WTC11 (cell line): ENCODE measurements around the gene PLXNB1.

Source experiments
- ATF1 ChIP-seq: sonication (generic); formaldehyde crosslinking; IDR thresholded peaks from 2 replicates; pipeline ENCODE4 v1.8.1; 2023; ENCODE audit warnings: mild to moderate bottlenecking, moderate library complexity, missing genetic modification reagents
- ESRRA ChIP-seq: sonication (generic); formaldehyde crosslinking; IDR thresholded peaks from 2 replicates; pipeline ENCODE4 v1.8.1; 2022; ENCODE audit warnings: mild to moderate bottlenecking, missing genetic modification reagents, borderline replicate concordance
- FOXJ3 ChIP-seq: sonication (generic); formaldehyde crosslinking; IDR thresholded peaks from 2 replicates; pipeline ENCODE4 v1.9.0; 2021; ENCODE audit warnings: missing genetic modification reagents, mild to moderate bottlenecking, borderline replicate concordance
- FOXK1 ChIP-seq: sonication (generic); formaldehyde crosslinking; IDR thresholded peaks from 2 replicates; pipeline ENCODE4 v1.8.0; 2022; ENCODE audit warnings: mild to moderate bottlenecking, moderate library complexity, missing genetic modification reagents
- STAT6 ChIP-seq: sonication (generic); formaldehyde crosslinking; conservative IDR thresholded peaks from 2 replicates; pipeline ENCODE4 v1.8.1; 2023; ENCODE audit warnings: mild to moderate bottlenecking, low read depth, missing genetic modification reagents, moderate library complexity
- ZNF219 ChIP-seq: sonication (generic); formaldehyde crosslinking; IDR thresholded peaks from 2 replicates; pipeline ENCODE4 v1.8.0; 2023; ENCODE audit warnings: missing genetic modification reagents, mild to moderate bottlenecking, borderline replicate concordance
- ZNF232 ChIP-seq: sonication (generic); formaldehyde crosslinking; IDR thresholded peaks from 2 replicates; pipeline ENCODE4 v1.8.0; 2022; ENCODE audit warnings: mild to moderate bottlenecking, missing genetic modification reagents
- TF ChIP-seq, protein P1 (sequence below): fragments of 200-600 bp; IDR thresholded peaks from 2 replicates; pipeline ENCODE4 v1.8.0; 2022; ENCODE audit warnings: antibody characterized with exemption

DNA sequence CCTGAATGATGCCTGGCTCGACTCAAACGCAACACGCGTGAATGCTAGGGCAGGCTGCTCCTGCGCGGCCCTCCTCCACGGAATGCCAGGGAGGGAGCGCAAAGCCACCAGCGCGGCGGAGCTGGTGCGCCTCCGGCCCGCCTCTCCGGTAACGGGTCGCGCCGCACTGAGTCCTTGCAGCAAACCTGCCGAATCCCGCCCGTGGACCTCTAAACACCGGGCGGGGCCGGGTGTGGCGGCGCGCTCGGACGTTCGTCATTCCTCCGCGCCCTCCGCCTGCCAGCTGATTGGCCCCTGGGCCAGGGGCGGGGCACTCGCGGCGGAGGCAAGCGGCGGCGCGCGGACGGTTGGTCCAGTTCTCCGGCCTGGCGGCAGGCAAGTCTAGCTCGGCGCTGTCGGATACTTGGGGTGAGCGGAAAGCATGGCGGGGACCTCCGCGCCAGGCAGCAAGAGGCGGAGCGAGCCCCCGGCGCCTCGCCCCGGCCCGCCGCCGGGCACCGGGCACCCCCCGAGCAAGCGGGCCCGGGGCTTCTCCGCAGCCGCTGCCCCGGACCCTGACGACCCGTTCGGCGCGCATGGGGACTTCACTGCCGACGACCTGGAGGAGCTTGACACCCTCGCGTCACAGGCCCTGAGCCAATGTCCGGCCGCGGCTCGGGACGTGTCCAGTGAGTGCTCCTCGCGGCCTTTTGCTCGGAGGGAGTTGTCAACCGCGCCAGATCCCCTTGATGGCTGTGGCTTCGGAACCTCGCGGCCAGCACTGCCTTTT is 16.7 kb upstream of the PLXNB1 start, which contains the start of gene ATRIP:
- TF ChIP-seq STAT6 (CRISPR knock-in tag) (no peak), ESRRA (CRISPR knock-in tag) (peak; percentile 91; the same call in 1 of the 2 replicates), ZNF232 (CRISPR knock-in tag) (peak; percentile 88), FOXK1 (peak; percentile 96), ZNF219 (CRISPR knock-in tag) (no peak), FOXJ3 (CRISPR knock-in tag) (no peak), ATF1 (CRISPR knock-in tag) (0 out of 2 replicates have a peak, but pooled peaks have one; percentile 82)
- TF ChIP-seq, protein P1, sequence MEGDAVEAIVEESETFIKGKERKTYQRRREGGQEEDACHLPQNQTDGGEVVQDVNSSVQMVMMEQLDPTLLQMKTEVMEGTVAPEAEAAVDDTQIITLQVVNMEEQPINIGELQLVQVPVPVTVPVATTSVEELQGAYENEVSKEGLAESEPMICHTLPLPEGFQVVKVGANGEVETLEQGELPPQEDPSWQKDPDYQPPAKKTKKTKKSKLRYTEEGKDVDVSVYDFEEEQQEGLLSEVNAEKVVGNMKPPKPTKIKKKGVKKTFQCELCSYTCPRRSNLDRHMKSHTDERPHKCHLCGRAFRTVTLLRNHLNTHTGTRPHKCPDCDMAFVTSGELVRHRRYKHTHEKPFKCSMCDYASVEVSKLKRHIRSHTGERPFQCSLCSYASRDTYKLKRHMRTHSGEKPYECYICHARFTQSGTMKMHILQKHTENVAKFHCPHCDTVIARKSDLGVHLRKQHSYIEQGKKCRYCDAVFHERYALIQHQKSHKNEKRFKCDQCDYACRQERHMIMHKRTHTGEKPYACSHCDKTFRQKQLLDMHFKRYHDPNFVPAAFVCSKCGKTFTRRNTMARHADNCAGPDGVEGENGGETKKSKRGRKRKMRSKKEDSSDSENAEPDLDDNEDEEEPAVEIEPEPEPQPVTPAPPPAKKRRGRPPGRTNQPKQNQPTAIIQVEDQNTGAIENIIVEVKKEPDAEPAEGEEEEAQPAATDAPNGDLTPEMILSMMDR: no peak
